Thoracic aorta (tissue), 2 donors: Measurements from ENCODE around the gene ZSCAN18. TPM values are rescaled to one million over a fixed set of nuclear protein-coding genes. Genes with fewer than 3 reads are reported as not detected.

Experiments
- ATAC-seq: fragments of 150-250 bp; one replicate; pipeline ENCODE4 v1.8.0; 2017; ENCODE audit warnings: low read depth; ENCODE audit not compliant: insufficient number of reproducible peaks, low FRiP score
- DNase-seq: peaks from one replicate; pipeline ENCODE4 v3.0.0-alpha.2; 2020; ENCODE audit warnings: low spot score
- H3K27ac ChIP-seq, 2 donors: fragments of 200-600 bp; sonication (generic); 1 replicate in 1 of 2; 2 replicates in 1 of 2; pipeline ENCODE4 v1.5.1; 2016; ENCODE audit warnings: mild to moderate bottlenecking in 2 of 2, moderate library complexity in 2 of 2
- H3K27me3 ChIP-seq: fragments of 200-600 bp; sonication (generic); replicated peaks from 2 replicates; pipeline ENCODE4 v1.6.0; 2016; ENCODE audit warnings: mild to moderate bottlenecking; ENCODE audit not compliant: insufficient read depth
- H3K36me3 ChIP-seq: fragments of 200-600 bp; sonication (generic); one replicate; pipeline ENCODE4 v1.5.1; 2016
- H3K4me1 ChIP-seq, 2 donors: fragments of 200-600 bp; sonication (generic); 1 replicate in 1 of 2; 2 replicates in 1 of 2; pipeline versions ENCODE4 v1.5.1 to v1.6.0; 2016; ENCODE audit warnings: low read depth in 2 of 2, mild to moderate bottlenecking in 1 of 2; ENCODE audit not compliant: control insufficient read depth in 1 of 2
- H3K4me3 ChIP-seq: fragments of 200-600 bp; sonication (generic); 2 replicates; pipeline ENCODE4 v1.5.1; 2016; ENCODE audit warnings: mild to moderate bottlenecking
- H3K9me3 ChIP-seq: fragments of 200-600 bp; sonication (generic); 2 replicates; pipeline ENCODE4 v1.5.1; 2016
- total RNA-seq, 2 donors: library from RNA; depleted of rRNA; stranded (reverse); fragments of >200 nt; gene quantifications; one replicate each; pipeline versions ENCODE4 v1.1.0 to v1.2.3, GENCODE V29; 2016
- TF ChIP-seq, protein P1 (sequence below): fragments of 200-600 bp; sonication (generic); IDR thresholded peaks from one replicate; pipeline ENCODE4 v1.5.1; 2019; ENCODE audit warnings: antibody characterized with exemption

The ZSCAN18 gene
- total RNA-seq, 2 donors from 2014 or later, result 90.9 to 102 TPM

DNA sequence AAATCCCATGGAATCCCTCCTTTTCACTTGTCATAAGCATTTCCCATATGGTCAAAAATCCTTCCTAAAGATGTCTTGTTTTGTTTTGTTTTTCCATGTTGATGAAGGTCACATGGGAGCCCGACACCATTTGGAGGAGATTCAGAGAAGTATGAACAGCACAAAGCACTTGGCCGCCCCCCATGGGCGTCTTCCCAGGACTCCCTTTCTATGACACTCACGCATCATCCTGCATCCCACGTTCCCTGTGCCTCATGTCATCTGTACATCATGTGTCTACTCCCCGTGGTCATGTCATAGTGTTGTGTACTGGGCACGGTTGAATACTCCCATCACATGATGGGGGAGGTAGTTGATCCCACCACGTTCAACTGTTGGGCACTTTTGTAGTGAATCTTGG, 62.2 kb downstream of the ZSCAN18 start:
- Histone ChIP-seq H3K27me3 (no peaks in the 10 kb centered on the region), H3K27ac (no peak overlapping the region), H3K36me3 (no peaks in the 10 kb centered on the region), H3K4me3 (no peak overlapping the region), H3K9me3 (peaks cover 11% of the 10 kb centered on the region), H3K4me1 (no peaks in the 10 kb centered on the region)
- ATAC-seq, result no peak
- TF ChIP-seq, protein P1, sequence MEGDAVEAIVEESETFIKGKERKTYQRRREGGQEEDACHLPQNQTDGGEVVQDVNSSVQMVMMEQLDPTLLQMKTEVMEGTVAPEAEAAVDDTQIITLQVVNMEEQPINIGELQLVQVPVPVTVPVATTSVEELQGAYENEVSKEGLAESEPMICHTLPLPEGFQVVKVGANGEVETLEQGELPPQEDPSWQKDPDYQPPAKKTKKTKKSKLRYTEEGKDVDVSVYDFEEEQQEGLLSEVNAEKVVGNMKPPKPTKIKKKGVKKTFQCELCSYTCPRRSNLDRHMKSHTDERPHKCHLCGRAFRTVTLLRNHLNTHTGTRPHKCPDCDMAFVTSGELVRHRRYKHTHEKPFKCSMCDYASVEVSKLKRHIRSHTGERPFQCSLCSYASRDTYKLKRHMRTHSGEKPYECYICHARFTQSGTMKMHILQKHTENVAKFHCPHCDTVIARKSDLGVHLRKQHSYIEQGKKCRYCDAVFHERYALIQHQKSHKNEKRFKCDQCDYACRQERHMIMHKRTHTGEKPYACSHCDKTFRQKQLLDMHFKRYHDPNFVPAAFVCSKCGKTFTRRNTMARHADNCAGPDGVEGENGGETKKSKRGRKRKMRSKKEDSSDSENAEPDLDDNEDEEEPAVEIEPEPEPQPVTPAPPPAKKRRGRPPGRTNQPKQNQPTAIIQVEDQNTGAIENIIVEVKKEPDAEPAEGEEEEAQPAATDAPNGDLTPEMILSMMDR, result no peak
- DNase-seq, result no peak

DNA sequence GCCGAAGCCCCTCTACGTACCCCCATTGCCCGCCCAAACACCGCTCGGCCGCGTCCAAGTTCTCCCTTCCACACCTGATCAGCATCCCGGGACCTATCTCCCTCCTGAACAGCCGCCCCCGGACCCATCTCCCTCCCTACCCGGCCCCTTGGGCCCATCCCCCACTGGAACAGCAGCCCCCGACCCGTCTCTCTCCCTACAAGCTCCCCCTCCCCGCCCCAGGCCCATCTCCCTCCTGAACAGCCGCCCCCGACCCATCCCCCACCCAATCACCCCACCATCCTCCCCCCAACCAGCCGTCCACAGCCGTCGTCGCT, 63.6 kb downstream of the ZSCAN18 start:
- TF ChIP-seq, protein P1, result no peak
- ATAC-seq, result no peak
- Histone ChIP-seq H3K27me3 (no peaks in the 10 kb centered on the region), H3K4me3 (peak overlapping the region; percentile 42), H3K4me1 (no peaks in the 10 kb centered on the region), H3K9me3 (peaks cover 10% of the 10 kb centered on the region), H3K36me3 (no peaks in the 10 kb centered on the region), H3K27ac (no peak overlapping the region)
- DNase-seq, result no peak

Other genes starting within 250 kb of the ZSCAN18 start
- 10 to 100 TPM; 18.3 to 29.7 TPM for gene ZNF587, start 248.4 kb downstream of the ZSCAN18 start, total RNA-seq
- 10 to 100 TPM; 10.9 to 12.7 TPM for gene ZNF814, start 209.2 kb downstream of the ZSCAN18 start, total RNA-seq
- 10 to 100 TPM; 12.6 to 17.6 TPM for gene ZNF417, start 181.6 kb downstream of the ZSCAN18 start, total RNA-seq
- 1 to 10 TPM; 3.2 to 6.1 TPM for gene ZNF418, start 162.8 kb downstream of the ZSCAN18 start, total RNA-seq
- gene ZNF256, start 150.5 kb downstream of the ZSCAN18 start, total RNA-seq, result 1 to 10 TPM; 1.4 to 7.6 TPM
- not detected for gene C19orf18, start 123.7 kb downstream of the ZSCAN18 start, total RNA-seq
- gene ZNF606, start 95.4 kb downstream of the ZSCAN18 start, total RNA-seq, result 10 to 100 TPM; 13.7 to 24.5 TPM
- not detected for gene ZSCAN1, start 64.2 kb downstream of the ZSCAN18 start, total RNA-seq
- 1 to 10 TPM; 7.6 to 9.5 TPM for gene ZNF135, start 38.9 kb downstream of the ZSCAN18 start, total RNA-seq
- gene ZNF329, start 52.6 kb upstream of the ZSCAN18 start, total RNA-seq, result 10 to 100 TPM in 1 of 2 donors, 1 to 10 TPM in 1; 6.8 to 10.6 TPM
- 10 to 100 TPM; 26.4 to 32.6 TPM for gene ZNF274, start 84.8 kb upstream of the ZSCAN18 start, total RNA-seq
- gene ZNF544, start 130.7 kb upstream of the ZSCAN18 start, total RNA-seq, result 10 to 100 TPM; 23.8 to 25.6 TPM
- 10 to 100 TPM; 11.4 to 12.0 TPM for gene ZNF8, start 180.7 kb upstream of the ZSCAN18 start, total RNA-seq
- 10 to 100 TPM; 37.4 to 87.9 TPM for gene ERVK3-1, start 207.1 kb upstream of the ZSCAN18 start, total RNA-seq
- gene ZSCAN22, start 228.8 kb upstream of the ZSCAN18 start, total RNA-seq, result 1 to 10 TPM; 1.1 to 4.2 TPM